Astrocyte (in vitro differentiated cells and primary cell): ENCODE data around the gene LHPP.

Source experiments
- CTCF ChIP-seq: IDR thresholded peaks from 2 replicates; pipeline ENCODE4 v1.5.1; 2011; ENCODE audit warnings: low read depth, mild to moderate bottlenecking, inconsistent platforms, low read length, moderate library complexity; ENCODE audit not compliant: insufficient read depth
- EZH2 ChIP-seq: IDR thresholded peaks from 2 replicates; pipeline ENCODE4 v1.6.1; 2012; ENCODE audit warnings: mild to moderate bottlenecking, low read length, inconsistent platforms; ENCODE audit not compliant: insufficient read depth

GRCh38 chr10:124641282-124642087, 179.9 kb downstream of the LHPP start:
- no peak for TF ChIP-seq CTCF
- no peak for TF ChIP-seq EZH2
